Pancreas (tissue), 10 donors: ENCODE results near the gene CLDN17. TPM values are rescaled to one million over a fixed set of nuclear protein-coding genes. Genes with fewer than 3 reads are reported as not detected.

ENCODE experiments used
- ATAC-seq, 4 donors: fragments of 200-7000 bp; cut with Tn5 transposase; one replicate each; pipeline versions ENCODE4 v1.8.0 to v1.9.1; 2020; ENCODE audit warnings: mild to moderate bottlenecking in 4 of 4, moderate library complexity in 4 of 4
- DNase-seq, 6 donors: peaks; one replicate each; pipeline ENCODE4 v3.0.0-alpha.2; 2020
- FAIRE-seq: peaks from 2 replicates; lab custom pipeline; 2012; peaks lifted over from hg19 to GRCh38; lab: Jason Lieb, UNC
- H3K27ac ChIP-seq, 4 donors: fragments of 200-600 bp; sonication (generic); 1 replicate in 3 of 4; 2 replicates in 1 of 4; pipeline versions ENCODE4 v1.5.0 to v1.8.0; 2020
- H3K27me3 ChIP-seq, 4 donors: fragments of 200-600 bp; one replicate each; pipeline ENCODE4 v1.8.0; 2021
- H3K36me3 ChIP-seq, 3 donors: fragments of 200-600 bp; sonication (generic) in 1 of 3; one replicate each; pipeline versions ENCODE4 v1.5.0 to v1.8.0; 2020 to 2021
- H3K4me1 ChIP-seq, 3 donors: fragments of 200-600 bp; one replicate each; pipeline ENCODE4 v1.8.0; 2021
- H3K4me3 ChIP-seq, 4 donors: fragments of 200-600 bp; sonication (generic) in 2 of 4; one replicate each; pipeline versions ENCODE4 v1.5.0 to v1.8.0; 2020 to 2021
- H3K9me3 ChIP-seq, 4 donors: fragments of 200-600 bp; one replicate each; pipeline ENCODE4 v1.8.0; 2021
- WGBS, 2 donors: extraction: QIAGEN DNeasy Blood & Tissue Kit; methylation state at CpG; one replicate each; pipeline ENCODE4 v1.1.7; 2013; 5-methylcytosine and 5-hydroxymethylcytosine counted together
- intact Hi-C, 3 donors: fragments of 100-400 bp; cut with DNase I; formaldehyde crosslinking; loops; one replicate each; pipeline versions ENCODE4 v1.11.1 to v1.14.2; 2022
- polyA plus RNA-seq, 2 donors: library from polyadenylated mRNA; stranded (reverse); fragments of 200-250 nt; gene quantifications; one replicate each; pipeline ENCODE4 v1.2.3, GENCODE V29; 2013
- total RNA-seq, 6 donors: library from RNA; stranded (reverse); fragmentation: NEBNext Ultra II Directional in 4 of 6; extraction: Animal tissue kit (Norgen Biotek cat#: 25700) in 4 of 6; gene quantifications; one replicate each; pipeline versions ENCODE4 v1.2.1 to v1.2.4, GENCODE V29; 2021 to 2023
- TF ChIP-seq, protein P1 (sequence below), 4 donors: fragments of 200-600 bp; sonication (generic) in 3 of 4; IDR thresholded peaks; one replicate each; pipeline versions ENCODE4 v1.5.0 to v1.8.0; 2021; ENCODE audit warnings: antibody characterized with exemption in 4 of 4
- donor health status: healthy with polysubstance abuse.
- donor health status: DM: no; HTN: no; CAD: no; lungs with moderate emphysema.
- donor health status: DM: no; HTN: no; CAD: no.
- donor health status: control.
- donor health status: control.
- donor health status: Bipolar disorder and iron deficiency.
- donor health status: DM: yes; HTN: yes; CAD: no.
- donor health status: DM: no; HTN: no; CAD: no.
- donor health status: DM: no; HTN: no; CAD: no.
- donor health status: DM: yes; HTN: yes; CAD: no.

Gene CLDN17
- total and polyA plus RNA-seq, 8 donors, result not detected

- TF ChIP-seq, protein P1, sequence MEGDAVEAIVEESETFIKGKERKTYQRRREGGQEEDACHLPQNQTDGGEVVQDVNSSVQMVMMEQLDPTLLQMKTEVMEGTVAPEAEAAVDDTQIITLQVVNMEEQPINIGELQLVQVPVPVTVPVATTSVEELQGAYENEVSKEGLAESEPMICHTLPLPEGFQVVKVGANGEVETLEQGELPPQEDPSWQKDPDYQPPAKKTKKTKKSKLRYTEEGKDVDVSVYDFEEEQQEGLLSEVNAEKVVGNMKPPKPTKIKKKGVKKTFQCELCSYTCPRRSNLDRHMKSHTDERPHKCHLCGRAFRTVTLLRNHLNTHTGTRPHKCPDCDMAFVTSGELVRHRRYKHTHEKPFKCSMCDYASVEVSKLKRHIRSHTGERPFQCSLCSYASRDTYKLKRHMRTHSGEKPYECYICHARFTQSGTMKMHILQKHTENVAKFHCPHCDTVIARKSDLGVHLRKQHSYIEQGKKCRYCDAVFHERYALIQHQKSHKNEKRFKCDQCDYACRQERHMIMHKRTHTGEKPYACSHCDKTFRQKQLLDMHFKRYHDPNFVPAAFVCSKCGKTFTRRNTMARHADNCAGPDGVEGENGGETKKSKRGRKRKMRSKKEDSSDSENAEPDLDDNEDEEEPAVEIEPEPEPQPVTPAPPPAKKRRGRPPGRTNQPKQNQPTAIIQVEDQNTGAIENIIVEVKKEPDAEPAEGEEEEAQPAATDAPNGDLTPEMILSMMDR (IDR thresholded peaks at IDR 0.05), result no peak
- intact Hi-C loops, result no loop called here
Observed at GRCh38 chr21:30153697-30154340, 12.8 kb downstream of the CLDN17 start.

GRCh38 chr21:30152792-30153191 lies 13.8 kb downstream of the CLDN17 start:
- no peak for FAIRE-seq
- Histone ChIP-seq H3K27me3 (peaks cover 0 to 6% (median 0%) of the 10 kb centered on the region in 4 donors), H3K4me3 (no peak overlapping the region), H3K27ac (no peak overlapping the region), H3K9me3 (no peaks in the 10 kb centered on the region), H3K4me1 (no peaks in the 10 kb centered on the region), H3K36me3 (no peaks in the 10 kb centered on the region)
- no peak for DNase-seq
- ATAC-seq, result no peak
- intact Hi-C loops, result no loop called here
- TF ChIP-seq, protein P1 (IDR thresholded peaks at IDR 0.05), result no peak

More at GRCh38 chr21:30153697-30154340, 12.8 kb downstream of the CLDN17 start:
- no peaks in the 10 kb centered on the region for H3K9me3 ChIP-seq
- H3K4me1 ChIP-seq, result no peaks in the 10 kb centered on the region
- ATAC-seq (no peak), DNase-seq (no peak), FAIRE-seq (no peak)
- no peaks in the 10 kb centered on the region for H3K36me3 ChIP-seq
- H3K4me3 ChIP-seq, result no peak overlapping the region
- 37 to 61% methylated on average over 1 of the region's 1 CpG for WGBS, 2 donors
- H3K27me3 ChIP-seq, result peaks cover 0 to 6% (median 0%) of the 10 kb centered on the region in 4 donors
- H3K27ac ChIP-seq, result no peak overlapping the region

DNA sequence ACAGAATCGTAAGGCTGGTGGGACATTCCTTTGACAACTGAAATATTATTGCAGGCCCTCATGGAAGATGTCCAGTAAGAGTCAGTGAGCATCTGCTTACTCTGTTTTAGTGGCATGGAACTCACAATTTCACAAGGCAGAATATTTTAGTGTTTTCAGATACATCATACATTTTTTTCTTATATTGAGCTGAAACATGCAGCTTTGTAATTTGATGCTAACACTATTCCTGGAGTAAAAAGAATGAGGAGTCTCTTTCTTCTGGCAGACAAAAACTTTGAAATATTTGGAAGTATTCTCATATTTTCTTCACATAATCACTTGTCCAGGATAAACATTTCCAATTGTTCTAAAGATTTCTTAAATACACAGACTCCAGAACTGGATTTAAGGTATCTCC lies 17.7 kb downstream of the CLDN17 start:
- no peak for ATAC-seq
- no peak for DNase-seq
- H3K4me1 ChIP-seq, result no peaks in the 10 kb centered on the region
- H3K4me3 ChIP-seq, result no peak overlapping the region
- no peak overlapping the region for H3K27ac ChIP-seq
- intact Hi-C loops, result no loop called here
- H3K9me3 ChIP-seq, result no peaks in the 10 kb centered on the region
- TF ChIP-seq, protein P1 (IDR thresholded peaks at IDR 0.05), result no peak
- FAIRE-seq, result no peak
- no peaks in the 10 kb centered on the region for H3K36me3 ChIP-seq
- H3K27me3 ChIP-seq, result peaks cover 0 to 6% (median 0%) of the 10 kb centered on the region in 4 donors
- WGBS, 2 donors, result 62 to 66% methylated on average over 1 of the region's 1 CpG

- intact Hi-C loops, result no loop called here
- 64% methylated on average over 16 of the region's 16 CpGs for WGBS, 2 donors
- Histone ChIP-seq H3K4me1 (no peaks in the 10 kb centered on the region), H3K27me3 (peaks cover 0 to 6% (median 0%) of the 10 kb centered on the region in 4 donors), H3K4me3 (no peak overlapping the region), H3K9me3 (no peaks in the 10 kb centered on the region), H3K36me3 (no peaks in the 10 kb centered on the region), H3K27ac (no peak overlapping the region)
- DNase-seq, result no peak
- TF ChIP-seq, protein P1 (IDR thresholded peaks at IDR 0.05), result no peak
- no peak for ATAC-seq
- no peak for FAIRE-seq
Observed at GRCh38 chr21:30146558-30147282, 19.9 kb downstream of the CLDN17 start.

- FAIRE-seq, result no peak
- WGBS, 2 donors, result 49 to 66% methylated on average over 6 of the region's 6 CpGs
- intact Hi-C loops, result no loop called here
Observed at GRCh38 chr21:30138483-30138882, 28.1 kb downstream of the CLDN17 start.

More at GRCh38 chr21:30138483-30138882, 28.1 kb downstream of the CLDN17 start:
- no peaks in the 10 kb centered on the region for H3K4me1 ChIP-seq
- no peak overlapping the region for H3K27ac ChIP-seq
- DNase-seq (no peak), ATAC-seq (no peak)
- no peaks in the 10 kb centered on the region for H3K36me3 ChIP-seq
- H3K4me3 ChIP-seq, result no peak overlapping the region
- TF ChIP-seq, protein P1 (IDR thresholded peaks at IDR 0.05), result no peak
- H3K9me3 ChIP-seq, result no peaks in the 10 kb centered on the region
- no peaks in the 10 kb centered on the region for H3K27me3 ChIP-seq
